BJ (cell line): ENCODE results near the gene CASP1. TPM values are rescaled to one million over a fixed set of nuclear protein-coding genes. Genes with fewer than 3 reads are reported as not detected.

Source experiments
- CTCF ChIA-PET: fragments of 350-600 bp; formaldehyde crosslinking; extraction: SDS; loops from one replicate; lab custom pipeline; 2021; ENCODE audit warnings: antibody characterized with exemption, inconsistent platforms; lab: Yijun Ruan, JAX
- POLR2A ChIA-PET: fragments of 300-600 bp; sonication (Branson Sonifier 250); formaldehyde crosslinking; extraction: SDS; loops from one replicate; lab custom pipeline; 2021; ENCODE audit warnings: antibody characterized with exemption; lab: Charles Lee
- DNase-seq: peaks from one replicate; pipeline ENCODE4 v3.0.0-alpha.2; 2011; ENCODE audit warnings: low read depth
- H3K27me3 ChIP-seq: 2 replicates; pipeline ENCODE4 v1.6.0; 2011; ENCODE audit warnings: low read length; ENCODE audit not compliant: control insufficient read depth, insufficient read depth
- H3K36me3 ChIP-seq: 2 replicates; pipeline ENCODE4 v1.5.1; 2011; ENCODE audit warnings: low read length; ENCODE audit not compliant: control insufficient read depth, insufficient read depth
- H3K4me3 ChIP-seq: 2 replicates; pipeline ENCODE4 v1.5.1; 2011; ENCODE audit warnings: low read depth, mild to moderate bottlenecking, control low read depth, low read length
- polyA plus RNA-seq: library from polyadenylated mRNA; depleted of rRNA; stranded (reverse); fragments of >200 nt; gene quantifications from 2 replicates; pipeline ENCODE4 v1.2.3, GENCODE V29; 2011
- TF ChIP-seq, protein P1 (sequence below): IDR thresholded peaks from 2 replicates; pipeline ENCODE4 v1.5.1; 2011; ENCODE audit warnings: low read depth, mild to moderate bottlenecking, control low read depth, inconsistent platforms, low read length, moderate library complexity; ENCODE audit not compliant: insufficient read depth

Gene CASP1
- polyA plus RNA-seq, 1 experiment: 5.1 TPM

- ChIA-PET POLR2A (no interaction called here), CTCF (interaction anchor here (1.2 kb wide), 1 partner anchor 14 kb away, joined by 3 read pairs; no protein-coding TSS in a partner anchor)
- Histone ChIP-seq H3K36me3 (no peaks in the 10 kb centered on the region), H3K27me3 (no peaks in the 10 kb centered on the region), H3K4me3 (no peak overlapping the region)
- TF ChIP-seq, protein P1, sequence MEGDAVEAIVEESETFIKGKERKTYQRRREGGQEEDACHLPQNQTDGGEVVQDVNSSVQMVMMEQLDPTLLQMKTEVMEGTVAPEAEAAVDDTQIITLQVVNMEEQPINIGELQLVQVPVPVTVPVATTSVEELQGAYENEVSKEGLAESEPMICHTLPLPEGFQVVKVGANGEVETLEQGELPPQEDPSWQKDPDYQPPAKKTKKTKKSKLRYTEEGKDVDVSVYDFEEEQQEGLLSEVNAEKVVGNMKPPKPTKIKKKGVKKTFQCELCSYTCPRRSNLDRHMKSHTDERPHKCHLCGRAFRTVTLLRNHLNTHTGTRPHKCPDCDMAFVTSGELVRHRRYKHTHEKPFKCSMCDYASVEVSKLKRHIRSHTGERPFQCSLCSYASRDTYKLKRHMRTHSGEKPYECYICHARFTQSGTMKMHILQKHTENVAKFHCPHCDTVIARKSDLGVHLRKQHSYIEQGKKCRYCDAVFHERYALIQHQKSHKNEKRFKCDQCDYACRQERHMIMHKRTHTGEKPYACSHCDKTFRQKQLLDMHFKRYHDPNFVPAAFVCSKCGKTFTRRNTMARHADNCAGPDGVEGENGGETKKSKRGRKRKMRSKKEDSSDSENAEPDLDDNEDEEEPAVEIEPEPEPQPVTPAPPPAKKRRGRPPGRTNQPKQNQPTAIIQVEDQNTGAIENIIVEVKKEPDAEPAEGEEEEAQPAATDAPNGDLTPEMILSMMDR: no peak
- no peak for DNase-seq
Measured at GRCh38 chr11:104997288-104997687, 37.7 kb downstream of the CASP1 start.

DNA sequence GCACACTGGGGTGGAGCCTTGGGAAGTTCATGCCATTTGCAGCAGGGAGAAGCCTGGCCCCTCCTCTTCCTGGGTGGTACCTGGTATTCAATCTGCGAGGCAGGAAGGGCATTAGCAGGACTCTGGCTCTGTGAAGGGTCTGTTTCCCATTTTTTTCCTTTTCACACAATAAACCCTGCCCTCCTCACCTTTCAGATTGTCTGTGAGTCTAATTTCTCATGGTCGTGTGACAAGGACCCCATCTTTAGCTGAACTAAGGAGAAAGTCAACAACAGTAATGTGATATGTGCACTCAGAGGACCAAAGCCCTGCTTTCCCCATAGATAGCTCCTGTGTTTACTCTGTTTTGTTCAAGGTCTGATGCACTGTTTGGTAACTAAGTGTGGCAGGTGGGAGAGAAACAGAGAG is 39.9 kb downstream of the CASP1 start:
- TF ChIP-seq, protein P1: no peak
- CTCF ChIA-PET: no interaction called here
- DNase-seq: no peak
- Histone ChIP-seq H3K27me3 (0 out of 2 replicates have a peak, but pooled peaks cover 1% of the 10 kb centered on the region), H3K36me3 (no peaks in the 10 kb centered on the region), H3K4me3 (no peak overlapping the region)
- POLR2A ChIA-PET: no interaction called here

DNA sequence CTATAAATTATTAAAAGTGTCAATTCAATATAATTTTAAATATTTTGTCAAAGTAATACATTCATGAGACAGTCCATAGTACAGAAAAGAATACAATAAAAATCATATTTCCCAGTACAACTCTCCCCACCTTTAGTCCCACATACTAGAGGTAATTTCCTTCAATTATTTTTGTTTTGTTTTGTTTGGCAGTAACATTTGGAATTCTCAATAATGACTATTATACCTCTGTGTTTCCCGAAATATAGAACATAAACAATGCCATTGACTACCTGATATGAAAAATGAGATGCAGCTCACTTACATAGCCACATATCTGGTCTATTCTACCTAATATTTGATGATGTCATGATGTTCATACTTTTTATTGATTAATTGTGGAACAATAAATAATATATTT is 42.2 kb downstream of the CASP1 start:
- ChIA-PET POLR2A (no interaction called here), CTCF (no interaction called here)
- no peak for DNase-seq
- TF ChIP-seq, protein P1: no peak
- Histone ChIP-seq H3K4me3 (no peak overlapping the region), H3K27me3 (0 out of 2 replicates have a peak, but pooled peaks cover 1% of the 10 kb centered on the region), H3K36me3 (no peaks in the 10 kb centered on the region)

- no peaks in the 10 kb centered on the region for H3K36me3 ChIP-seq
- H3K4me3 ChIP-seq: no peak overlapping the region
- H3K27me3 ChIP-seq: 0 out of 2 replicates have a peak, but pooled peaks cover 1% of the 10 kb centered on the region
- ChIA-PET POLR2A (no interaction called here), CTCF (no interaction called here)
- no peak for DNase-seq
- TF ChIP-seq, protein P1: no peak
Measured at GRCh38 chr11:104991994-104992393, 43.0 kb downstream of the CASP1 start.

- CTCF ChIA-PET: no interaction called here
- no peaks in the 10 kb centered on the region for H3K36me3 ChIP-seq
- no peaks in the 10 kb centered on the region for H3K27me3 ChIP-seq
- POLR2A ChIA-PET: no interaction called here
- DNase-seq: no peak
- TF ChIP-seq, protein P1: no peak
- H3K4me3 ChIP-seq: no peak overlapping the region
Measured at GRCh38 chr11:104984808-104985207, 50.1 kb downstream of the CASP1 start.
